H1 (cell line): ENCODE measurements around the gene GZMM. TPM values are rescaled to one million over a fixed set of nuclear protein-coding genes. Genes with fewer than 3 reads are reported as not detected.

Source experiments
- CBX5 ChIP-seq: fragments of 300-800, 300-1000 bp; sonication (generic); IDR thresholded peaks from 2 replicates; pipeline ENCODE4 v1.7.1; 2016; ENCODE audit warnings: antibody characterized with exemption, low read length, low read depth
- CBX8 ChIP-seq: fragments of 300-800, 300-1000 bp; sonication (generic); IDR thresholded peaks from 2 replicates; pipeline ENCODE4 v1.7.1; 2016; ENCODE audit warnings: low read depth, low read length, borderline replicate concordance
- EGR1 ChIP-seq: IDR thresholded peaks from 2 replicates; pipeline ENCODE4 v1.6.1; 2011; ENCODE audit warnings: low read depth, low read length, borderline replicate concordance
- FOSL1 ChIP-seq: IDR thresholded peaks from 2 replicates; pipeline ENCODE4 v1.6.1; 2011; ENCODE audit warnings: mild to moderate bottlenecking, low read depth, low read length, moderate library complexity; ENCODE audit not compliant: insufficient read depth
- HDAC2 ChIP-seq, 2 experiments: fragments of 300-600 bp in 1 of 2; sonication (generic) in 1 of 2; IDR thresholded peaks; 2 replicates each; pipeline ENCODE4 v1.6.1; 2011 to 2012; ENCODE audit warnings: low read depth in 2 of 2, low read length in 2 of 2, mild to moderate bottlenecking in 2 of 2, moderate library complexity in 2 of 2, borderline replicate concordance in 1 of 2, inconsistent platforms in 1 of 2
- JUND ChIP-seq: IDR thresholded peaks from 2 replicates; pipeline ENCODE4 v1.6.1; 2011; ENCODE audit warnings: mild to moderate bottlenecking, improper control_type of control experiment, low read length
- KDM1A ChIP-seq: fragments of 200-600, 300-600 bp; sonication (generic); IDR thresholded peaks from 2 replicates; pipeline ENCODE4 v1.7.1; 2016; ENCODE audit warnings: mild to moderate bottlenecking, low read length, borderline replicate concordance
- KDM4A ChIP-seq: IDR thresholded peaks from one replicate; pipeline ENCODE4 v1.7.1; 2012; ENCODE audit warnings: low read depth, mild to moderate bottlenecking, moderate library complexity, low read length, inconsistent platforms; ENCODE audit not compliant: severe bottlenecking
- MAFK ChIP-seq: IDR thresholded peaks from 2 replicates; pipeline ENCODE4 v1.6.1; 2012; ENCODE audit warnings: low read depth, mild to moderate bottlenecking, improper control_type of control experiment, low read length
- RNF2 ChIP-seq: fragments of 200-900, 300-1000 bp; sonication (generic); IDR thresholded peaks from 2 replicates; pipeline ENCODE4 v1.7.1; 2016; ENCODE audit warnings: borderline replicate concordance, low read depth, mild to moderate bottlenecking, antibody characterized with exemption, low read length; ENCODE audit not compliant: poor library complexity, severe bottlenecking; ENCODE audit errors: missing control alignments
- SAP30 ChIP-seq: fragments of 300-600 bp; sonication (generic); IDR thresholded peaks from 2 replicates; pipeline ENCODE4 v1.7.1; 2012; ENCODE audit warnings: low read length, moderate library complexity, mild to moderate bottlenecking, inconsistent platforms; ENCODE audit not compliant: insufficient read depth, insufficient replicate concordance
- SP4 ChIP-seq: IDR thresholded peaks from 2 replicates; pipeline ENCODE4 v1.6.1; 2012; ENCODE audit warnings: low read length, inconsistent platforms
- SUZ12 ChIP-seq: fragments of 200-600 bp; sonication (generic); IDR thresholded peaks from 2 replicates; pipeline ENCODE4 v1.6.1; 2012; ENCODE audit warnings: mild to moderate bottlenecking, inconsistent platforms, low read length, moderate library complexity, mixed read lengths
- TAF7 ChIP-seq: optimal IDR thresholded peaks from 2 replicates; pipeline ENCODE3; 2011; ENCODE audit warnings: low read depth, mild to moderate bottlenecking, inconsistent platforms, low read length, moderate library complexity, borderline replicate concordance
- TBP ChIP-seq: IDR thresholded peaks from 2 replicates; pipeline ENCODE4 v1.6.1; 2011; ENCODE audit warnings: low read depth, low read length, improper control_type of control experiment
- YY1 ChIP-seq: IDR thresholded peaks from 2 replicates; pipeline ENCODE4 v1.6.1; 2011; ENCODE audit warnings: low read depth, mild to moderate bottlenecking, low read length
- polyA plus RNA-seq, 7 experiments: library from polyadenylated mRNA; depleted of rRNA in 3 of 7; stranded (reverse) in 5 of 7; unstranded in 2 of 7; fragments of >200 nt in 5 of 7; fragments of 200-250 nt in 2 of 7; gene quantifications; 1 replicate in 5 of 7; 2 replicates in 1 of 7; 4 replicates in 1 of 7; pipeline versions ENCODE4 v1.2.1 to v1.2.3, GENCODE V29; 2011 to 2013; ENCODE audit warnings: missing spikeins in 2 of 7, mixed read lengths in 2 of 7
- total RNA-seq: library from RNA; stranded (reverse); fragmentation: NEBNext Ultra II Directional; extraction: Animal tissue kit (Norgen Biotek cat#: 25700); gene quantifications from 2 replicates; pipeline ENCODE4 v1.2.1, GENCODE V29; 2021
- TF ChIP-seq, protein P1 (sequence below), 3 experiments: IDR thresholded peaks; 1 replicate in 2 of 3; 2 replicates in 1 of 3; pipeline versions ENCODE4 v1.5.1 to v1.6.1; 2011; ENCODE audit warnings: low read length in 3 of 3, mild to moderate bottlenecking in 3 of 3, inconsistent platforms in 2 of 3, low read depth in 1 of 3, moderate library complexity in 1 of 3; ENCODE audit not compliant: insufficient read depth in 1 of 3; ENCODE audit errors: control extremely low read depth in 1 of 3
- TF ChIP-seq, protein P2 (sequence below): IDR thresholded peaks from 2 replicates; pipeline ENCODE4 v1.6.1; 2011; ENCODE audit warnings: low read depth, mild to moderate bottlenecking, low read length; ENCODE audit not compliant: insufficient read depth
- TF ChIP-seq, protein P3 (sequence below): IDR thresholded peaks from 2 replicates; pipeline ENCODE4 v1.6.1; 2012; ENCODE audit warnings: low read length, inconsistent platforms

Gene GZMM
- total and polyA plus RNA-seq, 2 of the 8 experiments (the other 6 are each of a cell fraction or from before 2014, with no cell fraction given) = 0.09 to 0.32 TPM

DNA sequence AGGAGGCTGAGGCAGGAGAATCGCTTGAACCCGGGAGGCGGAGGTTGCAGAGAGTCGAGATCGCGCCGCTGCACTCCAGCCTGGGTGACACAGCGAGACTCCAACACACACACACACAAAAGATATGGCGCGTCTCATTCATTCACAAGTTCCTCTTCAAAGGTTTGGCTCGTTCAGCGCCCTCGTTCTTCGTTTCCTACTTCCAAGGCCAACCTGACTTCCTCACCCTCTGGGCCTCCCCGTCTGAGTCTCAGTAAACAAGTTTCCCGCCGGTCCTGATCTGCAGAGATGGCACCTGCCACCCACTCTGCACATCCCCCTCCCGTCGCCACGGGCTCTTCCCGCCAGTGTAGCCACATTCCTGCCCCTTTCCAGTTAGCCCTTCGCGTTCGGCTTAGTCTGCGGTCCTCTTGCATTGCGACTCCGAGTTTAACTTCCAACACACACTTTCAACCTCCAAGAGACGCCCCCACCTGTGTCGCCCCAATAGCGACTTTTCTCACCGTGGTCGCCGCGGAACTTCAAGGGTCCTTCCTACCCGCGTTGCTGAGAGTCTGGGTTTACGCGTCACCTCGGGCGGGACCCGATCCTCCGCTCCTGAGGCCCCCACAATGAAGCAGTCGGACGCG, 27.2 kb downstream of the GZMM start (continued):
- TF ChIP-seq, protein P1, sequence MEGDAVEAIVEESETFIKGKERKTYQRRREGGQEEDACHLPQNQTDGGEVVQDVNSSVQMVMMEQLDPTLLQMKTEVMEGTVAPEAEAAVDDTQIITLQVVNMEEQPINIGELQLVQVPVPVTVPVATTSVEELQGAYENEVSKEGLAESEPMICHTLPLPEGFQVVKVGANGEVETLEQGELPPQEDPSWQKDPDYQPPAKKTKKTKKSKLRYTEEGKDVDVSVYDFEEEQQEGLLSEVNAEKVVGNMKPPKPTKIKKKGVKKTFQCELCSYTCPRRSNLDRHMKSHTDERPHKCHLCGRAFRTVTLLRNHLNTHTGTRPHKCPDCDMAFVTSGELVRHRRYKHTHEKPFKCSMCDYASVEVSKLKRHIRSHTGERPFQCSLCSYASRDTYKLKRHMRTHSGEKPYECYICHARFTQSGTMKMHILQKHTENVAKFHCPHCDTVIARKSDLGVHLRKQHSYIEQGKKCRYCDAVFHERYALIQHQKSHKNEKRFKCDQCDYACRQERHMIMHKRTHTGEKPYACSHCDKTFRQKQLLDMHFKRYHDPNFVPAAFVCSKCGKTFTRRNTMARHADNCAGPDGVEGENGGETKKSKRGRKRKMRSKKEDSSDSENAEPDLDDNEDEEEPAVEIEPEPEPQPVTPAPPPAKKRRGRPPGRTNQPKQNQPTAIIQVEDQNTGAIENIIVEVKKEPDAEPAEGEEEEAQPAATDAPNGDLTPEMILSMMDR (IDR thresholded peaks at IDR 0.05; ENCODE audit: control extremely low read depth in 1 of 3, insufficient read depth in 1 of 3, low read depth in 1 of 3, low read length in 3 of 3) = no peak
- TF ChIP-seq, protein P2, sequence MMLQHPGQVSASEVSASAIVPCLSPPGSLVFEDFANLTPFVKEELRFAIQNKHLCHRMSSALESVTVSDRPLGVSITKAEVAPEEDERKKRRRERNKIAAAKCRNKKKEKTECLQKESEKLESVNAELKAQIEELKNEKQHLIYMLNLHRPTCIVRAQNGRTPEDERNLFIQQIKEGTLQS = no peak
- TF ChIP-seq SP4 (no peak), CBX5 (no peak), TBP (no peak), MAFK (no peak), KDM1A (no peak), JUND (no peak), SUZ12 (no peak; the same call in 1 of the 2 replicates), FOSL1 (no peak), SAP30 (no peak), CBX8 (no peak), RNF2 (no peak), EGR1 (no peak), TAF7 (no peak), YY1 (no peak), KDM4A (peak; percentile 25), HDAC2 (IDR thresholded peaks at IDR 0.05; ENCODE audit: borderline replicate concordance in 1 of 2, low read depth in 2 of 2, low read length in 2 of 2) (peak in 1 of 2 experiments; percentile 37; a peak in 1 of 4 replicates)
- TF ChIP-seq, protein P3, sequence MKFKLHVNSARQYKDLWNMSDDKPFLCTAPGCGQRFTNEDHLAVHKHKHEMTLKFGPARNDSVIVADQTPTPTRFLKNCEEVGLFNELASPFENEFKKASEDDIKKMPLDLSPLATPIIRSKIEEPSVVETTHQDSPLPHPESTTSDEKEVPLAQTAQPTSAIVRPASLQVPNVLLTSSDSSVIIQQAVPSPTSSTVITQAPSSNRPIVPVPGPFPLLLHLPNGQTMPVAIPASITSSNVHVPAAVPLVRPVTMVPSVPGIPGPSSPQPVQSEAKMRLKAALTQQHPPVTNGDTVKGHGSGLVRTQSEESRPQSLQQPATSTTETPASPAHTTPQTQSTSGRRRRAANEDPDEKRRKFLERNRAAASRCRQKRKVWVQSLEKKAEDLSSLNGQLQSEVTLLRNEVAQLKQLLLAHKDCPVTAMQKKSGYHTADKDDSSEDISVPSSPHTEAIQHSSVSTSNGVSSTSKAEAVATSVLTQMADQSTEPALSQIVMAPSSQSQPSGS = no peak
